HG03139 (cell line): ENCODE data around the gene TEX13A.
A peak's percentile ranks its signal among the peaks of the same experiment; 100 is the strongest.
"Not testable (repeated sequence)": the region's sequence is repeated elsewhere in the genome, so short reads cannot be mapped to it uniquely, and the experiment has no call there.

Experiments
- ATAC-seq: cut with Tn5 transposase; IDR thresholded peaks from one replicate; pipeline ENCODE4 v1.9.1; 2021; ENCODE audit not compliant: unreplicated experiment

Gene TEX13A, protein sequence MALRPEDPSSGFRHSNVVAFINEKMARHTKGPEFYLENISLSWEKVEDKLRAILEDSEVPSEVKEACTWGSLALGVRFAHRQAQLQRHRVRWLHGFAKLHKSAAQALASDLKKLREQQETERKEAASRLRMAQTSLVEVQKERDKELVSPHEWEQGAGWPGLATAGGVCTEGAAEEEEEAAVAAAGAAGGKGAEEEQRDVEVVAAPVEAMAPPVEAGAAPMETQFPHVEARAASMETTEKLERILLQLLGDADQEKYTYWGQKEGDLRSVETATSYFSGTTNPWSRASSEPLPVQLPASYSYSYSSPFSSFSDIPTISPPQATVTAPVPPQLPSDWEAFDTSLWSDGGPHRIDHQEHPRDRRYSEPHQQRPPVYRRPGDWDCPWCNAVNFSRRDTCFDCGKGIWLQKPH

DNA sequence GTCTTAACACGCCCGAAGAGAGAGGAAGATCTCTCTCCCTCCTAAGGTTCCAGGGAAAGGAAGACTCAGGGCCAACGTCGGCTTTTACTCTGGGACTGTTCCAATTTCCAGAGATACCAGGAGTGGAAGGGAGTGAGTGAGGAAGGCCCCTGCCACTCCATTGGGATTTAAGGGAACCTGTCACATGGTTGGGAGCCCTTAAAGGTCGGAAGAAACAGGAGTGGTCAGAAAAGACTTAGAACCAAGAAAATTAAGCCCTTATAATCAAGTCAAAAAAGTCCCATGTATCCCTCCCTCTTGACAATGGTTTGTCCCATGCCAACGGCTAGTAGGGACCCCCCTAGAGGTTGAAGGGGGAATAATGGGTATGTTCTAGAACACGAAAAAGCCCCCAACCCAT, at the start of gene TEX13A:
Gene TEX13A (minus strand): TSS at position 59 of the 400 bp plus-strand sequence. CDS start 297 bp downstream, outside the sequence.
- ATAC-seq = no peak

GRCh38 chrX:105269386-105269785, 48.9 kb upstream of the TEX13A start:
- ATAC-seq = no peak

GRCh38 chrX:105267167-105267566, 46.7 kb upstream of the TEX13A start:
- no peak for ATAC-seq

DNA sequence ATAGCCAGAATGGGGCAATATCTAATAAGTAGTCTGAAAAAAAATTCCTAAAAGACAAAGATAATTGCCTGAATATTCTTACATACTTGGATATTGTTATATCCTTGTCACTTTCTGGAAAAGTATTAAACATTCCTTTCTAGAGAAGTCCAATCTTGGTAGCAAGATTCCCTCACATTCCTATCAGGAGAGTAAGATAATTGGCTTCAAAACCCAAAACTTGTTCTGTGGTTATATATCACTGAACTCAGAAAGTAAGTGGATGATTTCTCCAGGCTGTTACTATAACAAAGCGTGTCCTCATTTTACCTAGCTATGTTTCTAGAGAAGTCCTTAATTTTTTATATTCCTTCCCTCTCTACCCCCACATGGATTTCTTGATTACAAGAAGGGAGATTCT, 46.0 kb upstream of the TEX13A start:
- ATAC-seq = no peak

GRCh38 chrX:105265093-105265492, 44.6 kb upstream of the TEX13A start:
- no peak for ATAC-seq

- ATAC-seq = no peak
Measured at GRCh38 chrX:105263801-105264200, 43.3 kb upstream of the TEX13A start.

GRCh38 chrX:105263171-105263570, 42.7 kb upstream of the TEX13A start:
- ATAC-seq = no peak

DNA sequence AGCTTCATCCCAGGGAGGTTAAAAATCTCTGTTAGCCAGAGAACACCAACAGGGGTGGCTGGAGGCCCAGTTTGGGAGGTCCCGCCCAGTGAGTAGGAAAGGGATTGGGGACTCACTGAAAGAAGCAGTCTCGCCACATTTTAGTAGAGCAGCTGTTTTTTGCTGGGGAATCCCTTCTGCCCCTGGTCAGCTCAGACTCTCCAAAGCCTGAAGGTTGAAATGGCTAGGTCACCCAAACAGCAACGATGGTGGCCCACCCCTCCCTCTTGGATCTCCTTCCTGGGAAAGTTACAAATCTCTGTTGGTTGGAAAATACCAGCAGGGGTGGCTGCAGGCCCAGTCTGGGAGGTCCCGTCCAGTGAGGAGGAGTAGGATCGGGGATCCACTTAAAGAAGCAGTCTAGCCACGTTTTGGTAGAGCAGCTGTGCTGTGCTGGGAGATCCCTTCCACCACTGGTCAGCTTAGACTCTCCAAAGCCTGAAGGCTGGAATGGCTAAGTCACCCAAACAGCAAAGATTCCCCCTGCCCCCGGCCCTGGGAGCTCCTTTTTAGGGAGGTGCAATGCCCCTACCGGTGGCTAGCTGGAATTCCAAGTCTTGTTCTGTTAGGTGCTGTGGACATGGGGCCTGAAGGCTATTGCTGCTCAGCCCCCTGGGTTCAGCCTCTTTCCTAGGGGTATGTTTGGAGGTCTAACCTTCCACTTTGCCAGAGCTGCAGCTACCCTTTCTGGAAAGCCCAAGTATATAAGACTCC, 40.0 kb upstream of the TEX13A start:
- no peak for ATAC-seq

DNA sequence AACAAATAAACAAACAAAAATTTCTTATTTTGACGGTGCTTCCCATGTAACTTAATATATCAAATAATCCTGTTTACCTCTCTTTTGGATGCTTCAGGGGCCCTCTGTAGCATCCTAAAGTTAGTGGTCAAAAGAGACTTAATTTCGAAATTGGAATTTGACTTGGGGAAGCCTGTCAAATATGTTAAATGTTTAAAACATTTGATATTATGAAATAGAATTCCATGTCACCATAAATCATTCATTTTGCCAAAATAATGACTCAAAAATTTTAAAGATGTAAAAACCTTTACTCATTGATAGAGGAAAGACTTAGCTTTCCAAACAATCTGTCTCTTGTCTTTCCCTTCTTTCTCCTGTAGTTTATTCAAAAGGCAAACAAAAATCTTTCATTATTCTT, 20.6 kb upstream of the TEX13A start:
- no peak for ATAC-seq

- ATAC-seq = not testable (repeated sequence)
Measured at GRCh38 chrX:105237407-105237806, 16.9 kb upstream of the TEX13A start.

DNA sequence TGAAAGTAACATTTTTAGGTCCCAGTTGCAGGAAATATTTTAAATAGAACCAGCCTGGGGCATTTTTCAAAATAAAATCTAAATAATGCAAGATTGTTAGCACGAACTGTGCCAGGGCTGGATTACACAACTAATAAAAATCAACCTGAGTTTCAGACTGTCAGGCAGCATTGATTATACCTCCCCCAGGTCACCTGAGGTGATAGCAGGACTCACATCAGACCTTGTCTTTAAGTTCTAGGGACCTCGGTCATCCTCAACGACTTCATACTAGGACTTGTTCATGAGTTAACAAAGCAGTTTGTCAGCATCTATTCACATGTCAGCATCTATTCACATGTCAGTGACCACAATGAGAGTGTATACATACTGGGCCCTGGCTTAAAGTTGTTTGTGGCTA, 8.7 kb upstream of the TEX13A start:
- no peak for ATAC-seq

GRCh38 chrX:105228602-105229001, 8.1 kb upstream of the TEX13A start:
- no peak for ATAC-seq

GRCh38 chrX:105226499-105226898, 6.0 kb upstream of the TEX13A start:
- ATAC-seq = no peak

GRCh38 chrX:105221374-105221773, 880 bp upstream of the TEX13A start:
- ATAC-seq = no peak

- no peak for ATAC-seq
Measured at GRCh38 chrX:105219454-105220401, 766 bp downstream of the TEX13A start.

DNA sequence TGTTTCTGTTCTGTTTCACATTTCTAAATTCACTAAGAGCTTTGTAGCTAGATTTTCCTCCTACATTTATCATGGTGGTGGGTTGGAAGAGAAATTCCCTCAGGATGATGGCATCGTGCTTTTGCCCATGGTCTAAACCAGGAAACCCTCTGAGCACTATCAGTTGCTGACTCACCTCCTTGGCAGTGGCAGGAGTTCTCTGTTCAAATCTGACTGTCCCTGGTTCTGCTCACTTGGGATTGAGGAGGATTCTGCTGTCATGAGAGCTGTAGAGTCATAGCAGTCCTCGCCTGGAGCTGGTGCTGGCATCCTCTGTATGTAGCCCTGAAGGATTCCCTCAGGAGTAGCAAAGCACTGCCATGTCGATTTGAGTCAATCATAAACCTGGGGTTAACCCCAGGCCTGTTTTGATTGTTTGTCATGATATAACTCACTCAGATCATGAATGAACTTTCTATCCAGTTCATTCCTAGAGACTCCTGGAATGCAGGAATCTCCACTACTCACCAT, 9.4 kb downstream of the TEX13A start:
- ATAC-seq = no peak

DNA sequence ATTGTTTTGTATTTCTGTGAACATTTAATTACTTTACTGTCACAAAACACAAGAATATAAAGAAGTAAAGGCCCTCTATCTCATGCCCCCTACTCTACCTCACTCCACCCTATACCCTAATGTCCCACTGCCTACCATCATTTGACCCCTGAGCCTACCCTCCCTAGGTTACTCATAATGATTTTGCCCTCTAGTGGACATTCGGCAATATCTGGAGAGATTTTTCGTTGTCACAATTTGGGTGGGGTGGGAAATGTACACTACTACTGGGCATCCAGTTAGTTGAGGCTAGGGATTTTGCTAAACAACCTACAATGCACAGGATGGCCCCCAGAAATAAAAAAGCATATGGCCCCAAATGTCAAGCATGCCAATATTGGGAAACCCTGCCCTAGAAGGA, 10.2 kb downstream of the TEX13A start:
- no peak for ATAC-seq

DNA sequence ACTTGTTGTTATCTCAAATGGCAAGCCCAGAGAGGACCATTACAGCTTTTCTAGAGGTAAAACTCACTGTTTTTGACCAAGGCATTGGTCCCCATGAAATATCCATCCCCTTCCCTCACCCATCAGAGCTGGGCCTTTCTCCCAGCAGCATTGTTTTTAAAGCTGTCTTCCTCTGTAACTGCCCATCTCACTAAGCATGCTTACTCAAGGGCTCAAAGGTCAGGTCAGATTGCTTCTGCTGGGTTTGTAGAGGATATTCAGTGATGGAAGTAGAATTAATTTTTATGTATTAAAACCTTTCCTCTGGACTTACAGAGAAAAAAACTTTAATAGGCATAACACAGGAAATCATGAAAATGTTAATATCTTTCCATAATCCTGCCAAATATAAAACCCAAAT, 11.1 kb downstream of the TEX13A start:
- no peak for ATAC-seq

DNA sequence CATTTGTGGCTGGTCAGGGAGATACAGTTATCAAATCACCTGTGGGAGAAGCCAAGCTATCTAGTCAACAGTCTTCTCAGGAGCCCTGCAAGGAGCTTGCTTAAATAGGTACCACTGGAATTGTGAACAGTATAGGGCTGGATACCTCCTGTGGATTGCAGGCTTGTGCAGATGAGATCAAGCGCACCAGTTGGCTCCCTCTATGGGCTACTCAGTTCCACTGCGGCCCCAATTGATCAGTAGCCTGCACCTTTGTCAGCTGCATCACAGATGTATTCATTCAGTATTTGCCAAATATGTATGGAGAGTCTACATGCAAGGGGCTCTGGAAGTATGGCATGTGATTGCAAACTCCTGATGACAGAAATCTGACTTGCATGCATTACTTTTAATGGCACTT, 28.6 kb downstream of the TEX13A start:
- peak; percentile 60 for ATAC-seq

- ATAC-seq = no peak
Measured at GRCh38 chrX:105190252-105190853, 30.1 kb downstream of the TEX13A start.

GRCh38 chrX:105189093-105189492, 31.4 kb downstream of the TEX13A start:
- ATAC-seq = no peak
